Right lobe of liver (tissue), 4 donors: ENCODE measurements around the gene C2CD3.

ENCODE experiments used
- POLR2A ChIP-seq: fragments of 450-650 bp; IDR thresholded peaks from one replicate; pipeline ENCODE4 v1.6.1; 2017; ENCODE audit warnings: antibody characterized with exemption, mild to moderate bottlenecking
- TF ChIP-seq, protein P1 (sequence below), 4 donors: fragments of 200-600 bp in 3 of 4; fragments of 450-650 bp in 1 of 4; IDR thresholded peaks; one replicate each; pipeline versions ENCODE4 v1.5.1 to v1.8.0; 2016 to 2022; ENCODE audit warnings: antibody characterized with exemption in 4 of 4, mild to moderate bottlenecking in 2 of 4
- donor health status: DM: no; HTN: no; CAD: no.
- donor health status: DM: no; HTN: no; CAD: no.
- donor health status: DM: no; HTN: yes; CAD: no.

DNA sequence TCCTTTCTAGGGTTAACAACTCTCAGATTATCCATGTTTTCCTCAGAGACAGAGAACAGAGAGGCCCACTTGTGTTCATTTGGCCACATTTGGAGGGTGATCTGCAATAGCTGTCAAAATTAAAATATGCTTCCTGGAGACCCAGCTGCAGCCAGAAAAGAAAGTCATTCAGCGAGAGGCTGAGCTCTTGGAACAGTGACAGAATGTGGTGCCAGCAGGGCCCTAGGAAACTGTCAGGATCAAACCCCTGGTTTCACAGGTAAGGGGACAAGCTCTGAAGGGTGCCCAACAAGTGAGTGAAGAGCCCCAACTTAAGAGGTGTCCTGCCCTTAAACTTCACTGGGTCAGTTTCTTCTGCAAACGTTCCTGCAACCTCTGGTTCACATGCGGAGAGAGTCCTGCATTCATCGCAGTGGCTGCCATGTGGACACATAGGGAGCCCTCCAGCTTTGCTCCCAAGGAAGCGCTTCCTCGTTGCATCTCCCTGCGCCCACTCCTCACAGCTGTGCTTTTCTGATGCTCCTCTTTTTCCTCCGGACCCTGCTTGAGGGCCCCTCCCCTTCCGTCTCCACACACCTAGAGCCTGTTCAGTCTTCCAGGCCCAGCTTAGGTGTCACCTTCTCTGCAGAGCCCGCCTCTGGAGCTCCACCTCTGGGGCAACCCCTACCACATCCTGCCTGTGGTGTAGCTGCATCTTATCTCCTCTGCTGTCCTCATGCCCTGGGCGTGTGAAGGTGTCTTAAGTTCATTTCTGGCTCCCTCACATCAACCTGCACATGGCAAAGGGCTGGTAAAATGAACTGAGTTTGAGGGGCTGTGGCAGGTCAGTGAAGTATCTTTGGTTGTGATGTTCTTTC is 165.8 kb downstream of the C2CD3 start:
- TF ChIP-seq, protein P1, sequence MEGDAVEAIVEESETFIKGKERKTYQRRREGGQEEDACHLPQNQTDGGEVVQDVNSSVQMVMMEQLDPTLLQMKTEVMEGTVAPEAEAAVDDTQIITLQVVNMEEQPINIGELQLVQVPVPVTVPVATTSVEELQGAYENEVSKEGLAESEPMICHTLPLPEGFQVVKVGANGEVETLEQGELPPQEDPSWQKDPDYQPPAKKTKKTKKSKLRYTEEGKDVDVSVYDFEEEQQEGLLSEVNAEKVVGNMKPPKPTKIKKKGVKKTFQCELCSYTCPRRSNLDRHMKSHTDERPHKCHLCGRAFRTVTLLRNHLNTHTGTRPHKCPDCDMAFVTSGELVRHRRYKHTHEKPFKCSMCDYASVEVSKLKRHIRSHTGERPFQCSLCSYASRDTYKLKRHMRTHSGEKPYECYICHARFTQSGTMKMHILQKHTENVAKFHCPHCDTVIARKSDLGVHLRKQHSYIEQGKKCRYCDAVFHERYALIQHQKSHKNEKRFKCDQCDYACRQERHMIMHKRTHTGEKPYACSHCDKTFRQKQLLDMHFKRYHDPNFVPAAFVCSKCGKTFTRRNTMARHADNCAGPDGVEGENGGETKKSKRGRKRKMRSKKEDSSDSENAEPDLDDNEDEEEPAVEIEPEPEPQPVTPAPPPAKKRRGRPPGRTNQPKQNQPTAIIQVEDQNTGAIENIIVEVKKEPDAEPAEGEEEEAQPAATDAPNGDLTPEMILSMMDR (IDR thresholded peaks at IDR 0.05), result no peak
- no peak for TF ChIP-seq POLR2A
